ENCODE results near the gene SLC8A3. TPM values are rescaled to one million over a fixed set of nuclear protein-coding genes. Genes with fewer than 3 reads are reported as not detected.

SLC8A3 gene
- total RNA-seq, 4 donors from 2014 or later: 0.21 to 0.76 TPM; not detected in 2

- 86% methylated on average over 6 of the region's 6 CpGs for WGBS
- TF ChIP-seq POLR2AphosphoS5 (IDR thresholded peaks at IDR 0.05): no peak
- TF ChIP-seq, protein P1, sequence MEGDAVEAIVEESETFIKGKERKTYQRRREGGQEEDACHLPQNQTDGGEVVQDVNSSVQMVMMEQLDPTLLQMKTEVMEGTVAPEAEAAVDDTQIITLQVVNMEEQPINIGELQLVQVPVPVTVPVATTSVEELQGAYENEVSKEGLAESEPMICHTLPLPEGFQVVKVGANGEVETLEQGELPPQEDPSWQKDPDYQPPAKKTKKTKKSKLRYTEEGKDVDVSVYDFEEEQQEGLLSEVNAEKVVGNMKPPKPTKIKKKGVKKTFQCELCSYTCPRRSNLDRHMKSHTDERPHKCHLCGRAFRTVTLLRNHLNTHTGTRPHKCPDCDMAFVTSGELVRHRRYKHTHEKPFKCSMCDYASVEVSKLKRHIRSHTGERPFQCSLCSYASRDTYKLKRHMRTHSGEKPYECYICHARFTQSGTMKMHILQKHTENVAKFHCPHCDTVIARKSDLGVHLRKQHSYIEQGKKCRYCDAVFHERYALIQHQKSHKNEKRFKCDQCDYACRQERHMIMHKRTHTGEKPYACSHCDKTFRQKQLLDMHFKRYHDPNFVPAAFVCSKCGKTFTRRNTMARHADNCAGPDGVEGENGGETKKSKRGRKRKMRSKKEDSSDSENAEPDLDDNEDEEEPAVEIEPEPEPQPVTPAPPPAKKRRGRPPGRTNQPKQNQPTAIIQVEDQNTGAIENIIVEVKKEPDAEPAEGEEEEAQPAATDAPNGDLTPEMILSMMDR (IDR thresholded peaks at IDR 0.05): no peak
- TF ChIP-seq POLR2A (IDR thresholded peaks at IDR 0.05): no peak
- no peak for TF ChIP-seq EP300 (IDR thresholded peaks at IDR 0.05)
- no peaks in the 10 kb centered on the region for H3K9me3 ChIP-seq
- no peaks in the 10 kb centered on the region for H3K4me1 ChIP-seq
- no peak for DNase-seq (ENCODE audit: low spot score in 2 of 2)
- H3K27ac ChIP-seq: no peak overlapping the region
- H3K36me3 ChIP-seq: no peaks in the 10 kb centered on the region
- no peaks in the 10 kb centered on the region for H3K27me3 ChIP-seq
- H3K4me3 ChIP-seq: no peak overlapping the region
These were observed 186.0 kb downstream of the SLC8A3 start for GRCh38 chr14:70002589-70003346.

DNA sequence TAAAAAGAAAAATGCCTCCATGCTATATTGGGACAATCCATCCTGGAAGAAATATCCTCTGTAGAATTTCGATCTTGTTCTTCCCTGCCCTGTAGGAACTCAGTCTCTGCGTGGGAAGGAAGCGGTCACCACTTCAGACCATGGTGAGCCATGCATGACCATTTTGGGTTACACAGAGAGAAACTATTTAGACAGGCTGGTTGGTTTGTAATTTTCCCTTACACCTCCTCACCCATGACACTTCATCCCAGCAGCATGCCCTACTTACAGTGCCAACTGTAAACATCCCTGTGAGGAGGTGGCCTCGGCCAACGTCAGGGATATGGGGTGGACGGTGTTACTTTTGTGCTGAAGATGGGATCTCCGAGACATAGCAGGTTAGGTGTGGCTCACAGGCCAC lies 188.2 kb downstream of the SLC8A3 start:
- WGBS: 87% methylated on average over 7 of the region's 7 CpGs
- TF ChIP-seq POLR2A (IDR thresholded peaks at IDR 0.05) (no peak), POLR2AphosphoS5 (IDR thresholded peaks at IDR 0.05) (no peak), EP300 (IDR thresholded peaks at IDR 0.05) (no peak)
- TF ChIP-seq, protein P1 (IDR thresholded peaks at IDR 0.05): no peak
- Histone ChIP-seq H3K27ac (no peak overlapping the region), H3K4me1 (no peaks in the 10 kb centered on the region), H3K36me3 (no peaks in the 10 kb centered on the region), H3K9me3 (no peaks in the 10 kb centered on the region), H3K27me3 (no peaks in the 10 kb centered on the region), H3K4me3 (no peak overlapping the region)
- DNase-seq (ENCODE audit: low spot score in 2 of 2): no peak

DNA sequence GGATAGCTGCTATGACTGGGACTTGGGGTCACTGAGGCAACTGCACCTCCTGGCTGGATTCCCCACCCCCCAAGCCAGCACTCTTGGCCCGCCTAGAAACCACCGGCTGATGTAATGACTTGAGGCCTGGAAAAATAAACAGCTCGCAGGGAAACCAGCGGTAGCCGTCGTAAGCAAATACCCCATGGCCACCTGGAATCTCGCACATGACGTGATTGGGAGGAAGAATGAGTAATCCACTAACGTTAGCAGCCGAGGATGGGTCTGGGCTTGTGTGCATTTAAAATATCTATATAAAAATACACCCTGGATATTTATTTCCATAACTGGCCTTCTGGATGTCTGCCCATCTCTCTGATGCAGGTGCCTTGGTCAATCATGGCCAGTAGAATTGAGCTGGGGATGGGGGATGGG lies 189.5 kb downstream of the SLC8A3 start:
- Histone ChIP-seq H3K4me1 (no peaks in the 10 kb centered on the region), H3K9me3 (no peaks in the 10 kb centered on the region), H3K36me3 (no peaks in the 10 kb centered on the region), H3K27ac (peak overlapping the region; percentile 29), H3K27me3 (no peaks in the 10 kb centered on the region), H3K4me3 (no peak overlapping the region)
- no peak for DNase-seq (ENCODE audit: low spot score in 2 of 2)
- TF ChIP-seq POLR2A (IDR thresholded peaks at IDR 0.05) (no peak), EP300 (IDR thresholded peaks at IDR 0.05) (no peak), POLR2AphosphoS5 (IDR thresholded peaks at IDR 0.05) (no peak)
- TF ChIP-seq, protein P1 (IDR thresholded peaks at IDR 0.05): no peak
- WGBS: 61% methylated on average over 10 of the region's 10 CpGs

DNA sequence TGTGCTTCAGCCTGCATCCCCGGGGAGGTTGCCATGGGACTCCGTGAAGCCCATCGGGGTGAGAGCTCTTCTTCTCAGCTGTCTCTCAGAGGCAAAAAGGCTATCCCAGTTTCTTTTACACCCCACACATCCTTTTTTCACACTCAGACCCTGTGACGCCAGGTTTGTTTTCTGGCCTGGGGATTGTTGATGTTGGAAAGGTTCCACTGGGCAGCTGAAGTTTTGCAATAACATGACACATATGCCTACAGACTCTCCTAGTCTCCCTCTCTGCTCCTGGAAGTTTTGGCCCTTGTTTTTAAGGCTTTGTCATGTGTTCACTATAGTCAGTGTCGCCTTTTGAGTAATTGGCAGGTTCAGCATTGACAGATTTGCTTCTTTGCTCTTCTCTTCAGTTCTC lies 190.9 kb downstream of the SLC8A3 start:
- no peak overlapping the region for H3K27ac ChIP-seq
- no peak for DNase-seq (ENCODE audit: low spot score in 2 of 2)
- WGBS: 76% methylated on average over 5 of the region's 5 CpGs

GRCh38 chr14:69996216-69996615 lies 192.5 kb downstream of the SLC8A3 start:
- no peak for DNase-seq (ENCODE audit: low spot score in 2 of 2)
- H3K4me3 ChIP-seq: no peak overlapping the region
- TF ChIP-seq, protein P1 (IDR thresholded peaks at IDR 0.05): no peak
- TF ChIP-seq POLR2A (IDR thresholded peaks at IDR 0.05): no peak
- TF ChIP-seq EP300 (IDR thresholded peaks at IDR 0.05): no peak
- no peak for TF ChIP-seq POLR2AphosphoS5 (IDR thresholded peaks at IDR 0.05)
- H3K27me3 ChIP-seq: no peaks in the 10 kb centered on the region
- 96% methylated on average over 1 of the region's 1 CpG for WGBS
- H3K9me3 ChIP-seq: no peaks in the 10 kb centered on the region
- H3K4me1 ChIP-seq: no peaks in the 10 kb centered on the region
- no peaks in the 10 kb centered on the region for H3K36me3 ChIP-seq
- no peak overlapping the region for H3K27ac ChIP-seq

More for the DNA sequence above, 190.9 kb downstream of the SLC8A3 start:
- TF ChIP-seq, protein P1 (IDR thresholded peaks at IDR 0.05): no peak
- TF ChIP-seq EP300 (IDR thresholded peaks at IDR 0.05) (no peak), POLR2AphosphoS5 (IDR thresholded peaks at IDR 0.05) (no peak), POLR2A (IDR thresholded peaks at IDR 0.05) (no peak)
- Histone ChIP-seq H3K9me3 (no peaks in the 10 kb centered on the region), H3K36me3 (no peaks in the 10 kb centered on the region), H3K4me3 (no peak overlapping the region), H3K27me3 (no peaks in the 10 kb centered on the region), H3K4me1 (no peaks in the 10 kb centered on the region)
